MM.1S (cell line): ENCODE measurements around the gene KDELR3.

Source experiments
- DNase-seq: peaks from one replicate; pipeline ENCODE4 v3.0.0-alpha.2; 2015
- H2AFZ ChIP-seq: fragments of 300-600 bp; sonication (generic); 2 replicates; pipeline ENCODE4 v1.6.0; 2016; ENCODE audit warnings: antibody characterized with exemption, low read length
- H3F3A ChIP-seq: fragments of 300-600 bp; sonication (generic); 2 replicates; pipeline ENCODE4 v1.6.1; 2016; ENCODE audit warnings: mild to moderate bottlenecking, antibody characterized with exemption, low read length, moderate library complexity, mixed read lengths; ENCODE audit not compliant: insufficient read depth
- H3K27ac ChIP-seq: fragments of 300-600 bp; sonication (generic); 2 replicates; pipeline ENCODE4 v1.5.1; 2016; ENCODE audit warnings: mild to moderate bottlenecking, low read length
- H3K27me3 ChIP-seq: fragments of 300-600 bp; sonication (generic); replicated peaks from 2 replicates; pipeline ENCODE4 v1.6.0; 2016; ENCODE audit warnings: low read length; ENCODE audit not compliant: insufficient read depth
- H3K36me3 ChIP-seq: fragments of 300-600 bp; sonication (generic); replicated peaks from 2 replicates; pipeline ENCODE4 v1.6.1; 2016; ENCODE audit warnings: mild to moderate bottlenecking, low read length, mixed read lengths; ENCODE audit not compliant: insufficient read depth
- H3K4me1 ChIP-seq: fragments of 300-600 bp; sonication (generic); 2 replicates; pipeline ENCODE4 v1.6.1; 2016; ENCODE audit warnings: low read length, mixed read lengths
- H3K4me2 ChIP-seq: fragments of 300-600 bp; sonication (generic); 2 replicates; pipeline ENCODE4 v1.6.0; 2016; ENCODE audit warnings: low read depth, low read length
- H3K4me3 ChIP-seq: fragments of 300-600 bp; sonication (generic); 2 replicates; pipeline ENCODE4 v1.5.1; 2016; ENCODE audit warnings: low read length, mixed read lengths
- H3K79me2 ChIP-seq: fragments of 300-600 bp; sonication (generic); 2 replicates; pipeline ENCODE4 v1.6.1; 2016; ENCODE audit warnings: mixed run types, low read length, mixed read lengths
- H3K9ac ChIP-seq: fragments of 300-600 bp; sonication (generic); 2 replicates; pipeline ENCODE4 v1.6.1; 2016; ENCODE audit warnings: low read length, mixed read lengths
- H3K9me2 ChIP-seq: fragments of 300-600 bp; sonication (generic); replicated peaks from 2 replicates; pipeline ENCODE4 v1.6.1; 2016; ENCODE audit warnings: mild to moderate bottlenecking, low read length, mixed read lengths; ENCODE audit not compliant: insufficient read depth
- H3K9me3 ChIP-seq: fragments of 300-600 bp; sonication (generic); replicated peaks from 2 replicates; pipeline ENCODE4 v1.6.1; 2016; ENCODE audit warnings: mild to moderate bottlenecking, low read length, mixed read lengths; ENCODE audit not compliant: insufficient read depth
- H4K20me1 ChIP-seq: fragments of 300-600 bp; sonication (generic); 2 replicates; pipeline ENCODE4 v1.6.1; 2016; ENCODE audit warnings: mild to moderate bottlenecking, low read length, moderate library complexity, mixed read lengths; ENCODE audit not compliant: insufficient read depth
- EZH2 ChIP-seq: fragments of 300-600 bp; sonication (generic); optimal IDR thresholded peaks from 2 replicates; pipeline ENCODE3; 2017; ENCODE audit warnings: low read depth, mild to moderate bottlenecking, antibody characterized with exemption, low read length, mixed read lengths
- EZH2phosphoT487 ChIP-seq: fragments of 300-600 bp; sonication (generic); IDR thresholded peaks from 2 replicates; pipeline ENCODE4 v1.6.1; 2018; ENCODE audit warnings: antibody characterized with exemption, low read length
- TF ChIP-seq, protein P1 (sequence below): fragments of 300-600 bp; sonication (generic); IDR thresholded peaks from 2 replicates; pipeline ENCODE4 v1.5.1; 2016; ENCODE audit warnings: antibody characterized with exemption, low read length, mixed read lengths

Gene KDELR3

DNA sequence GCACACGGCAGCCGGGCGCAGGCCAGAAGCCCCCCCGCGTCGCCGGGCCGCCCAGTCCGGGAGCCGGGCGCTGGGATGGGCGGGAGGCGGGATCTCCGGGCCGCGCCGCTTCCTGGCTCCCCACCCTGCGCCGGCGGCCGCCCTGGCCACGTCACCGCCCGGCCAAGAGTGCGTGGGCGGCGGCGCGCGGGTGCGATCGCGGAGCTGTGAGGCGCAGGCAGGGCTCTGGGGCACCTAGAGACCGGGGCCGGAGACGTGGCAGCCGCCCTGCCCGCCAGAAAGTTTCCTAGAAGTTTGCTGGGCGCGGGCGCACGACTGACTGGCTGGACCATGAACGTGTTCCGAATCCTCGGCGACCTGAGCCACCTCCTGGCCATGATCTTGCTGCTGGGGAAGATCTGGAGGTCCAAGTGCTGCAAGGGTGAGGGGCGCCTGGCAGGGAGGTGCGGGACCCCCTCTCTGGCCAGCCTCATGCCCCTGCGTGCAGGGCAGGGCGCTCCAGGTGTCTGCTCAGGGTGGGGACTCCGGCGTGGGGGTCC lies at the start of gene KDELR3:
Gene KDELR3 (plus strand): TSS at position 193 of the 539 bp plus-strand sequence. CDS start 138 bp downstream, at position 331.
- no peaks in the 10 kb centered on the region for H3F3A ChIP-seq
- no peaks in the 10 kb centered on the region for H3K36me3 ChIP-seq
- H3K4me2 ChIP-seq = peak within 1 kb of the TSS; percentile 85; the same call in 1 of the 2 replicates
- no peak for DNase-seq
- no peaks in the 10 kb centered on the region for H3K79me2 ChIP-seq
- no peak within 1 kb of the TSS for H3K27ac ChIP-seq
- no peaks in the 10 kb centered on the region for H3K9me3 ChIP-seq
- no peaks in the 10 kb centered on the region for H4K20me1 ChIP-seq
- H2AFZ ChIP-seq = peak within 1 kb of the TSS; percentile 84
- H3K27me3 ChIP-seq = peaks cover 29% of the 10 kb centered on the region
- H3K9me2 ChIP-seq = no peaks in the 10 kb centered on the region
- peaks cover 7% of the 10 kb centered on the region; the same call in 1 of the 2 replicates for H3K4me1 ChIP-seq
- TF ChIP-seq EZH2 = no peak
- TF ChIP-seq, protein P1, sequence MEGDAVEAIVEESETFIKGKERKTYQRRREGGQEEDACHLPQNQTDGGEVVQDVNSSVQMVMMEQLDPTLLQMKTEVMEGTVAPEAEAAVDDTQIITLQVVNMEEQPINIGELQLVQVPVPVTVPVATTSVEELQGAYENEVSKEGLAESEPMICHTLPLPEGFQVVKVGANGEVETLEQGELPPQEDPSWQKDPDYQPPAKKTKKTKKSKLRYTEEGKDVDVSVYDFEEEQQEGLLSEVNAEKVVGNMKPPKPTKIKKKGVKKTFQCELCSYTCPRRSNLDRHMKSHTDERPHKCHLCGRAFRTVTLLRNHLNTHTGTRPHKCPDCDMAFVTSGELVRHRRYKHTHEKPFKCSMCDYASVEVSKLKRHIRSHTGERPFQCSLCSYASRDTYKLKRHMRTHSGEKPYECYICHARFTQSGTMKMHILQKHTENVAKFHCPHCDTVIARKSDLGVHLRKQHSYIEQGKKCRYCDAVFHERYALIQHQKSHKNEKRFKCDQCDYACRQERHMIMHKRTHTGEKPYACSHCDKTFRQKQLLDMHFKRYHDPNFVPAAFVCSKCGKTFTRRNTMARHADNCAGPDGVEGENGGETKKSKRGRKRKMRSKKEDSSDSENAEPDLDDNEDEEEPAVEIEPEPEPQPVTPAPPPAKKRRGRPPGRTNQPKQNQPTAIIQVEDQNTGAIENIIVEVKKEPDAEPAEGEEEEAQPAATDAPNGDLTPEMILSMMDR = no peak
- peak within 1 kb of the TSS; percentile 50 for H3K4me3 ChIP-seq
- H3K9ac ChIP-seq = peak within 1 kb of the TSS; percentile 37; the same call in 1 of the 2 replicates

DNA sequence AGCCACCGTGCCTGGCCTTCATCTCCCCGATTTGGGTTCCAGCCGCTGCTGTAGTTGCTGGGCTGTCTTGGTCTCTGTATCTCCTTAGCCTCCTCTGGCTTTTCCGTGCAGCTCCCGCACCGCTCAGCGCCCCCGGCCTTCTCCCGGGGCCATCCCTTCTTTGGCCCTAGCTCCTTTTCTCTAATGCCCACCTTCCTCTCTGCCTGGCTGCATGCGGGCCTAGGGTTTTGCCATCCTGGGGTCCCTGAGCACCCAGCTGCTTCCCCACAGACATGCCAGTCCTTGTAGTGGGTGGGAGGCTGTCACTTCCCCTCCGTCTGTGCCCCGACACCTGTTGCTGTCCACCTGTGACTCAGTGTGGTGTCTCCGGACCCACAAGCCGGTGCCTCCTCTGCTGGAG lies 49.3 kb upstream of the KDELR3 start:
- Histone ChIP-seq H3K9me3 (no peaks in the 10 kb centered on the region), H3K79me2 (no peaks in the 10 kb centered on the region), H3K4me2 (no peak overlapping the region), H2AFZ (no peak overlapping the region), H3K36me3 (no peaks in the 10 kb centered on the region), H3K9me2 (no peaks in the 10 kb centered on the region), H3K27me3 (no peaks in the 10 kb centered on the region), H3F3A (no peaks in the 10 kb centered on the region), H3K4me1 (no peaks in the 10 kb centered on the region), H3K9ac (no peak overlapping the region), H3K27ac (no peak overlapping the region), H3K4me3 (no peak overlapping the region), H4K20me1 (no peaks in the 10 kb centered on the region)
- TF ChIP-seq EZH2 (no peak), EZH2phosphoT487 (no peak)
- TF ChIP-seq, protein P1 = no peak
- DNase-seq = no peak

DNA sequence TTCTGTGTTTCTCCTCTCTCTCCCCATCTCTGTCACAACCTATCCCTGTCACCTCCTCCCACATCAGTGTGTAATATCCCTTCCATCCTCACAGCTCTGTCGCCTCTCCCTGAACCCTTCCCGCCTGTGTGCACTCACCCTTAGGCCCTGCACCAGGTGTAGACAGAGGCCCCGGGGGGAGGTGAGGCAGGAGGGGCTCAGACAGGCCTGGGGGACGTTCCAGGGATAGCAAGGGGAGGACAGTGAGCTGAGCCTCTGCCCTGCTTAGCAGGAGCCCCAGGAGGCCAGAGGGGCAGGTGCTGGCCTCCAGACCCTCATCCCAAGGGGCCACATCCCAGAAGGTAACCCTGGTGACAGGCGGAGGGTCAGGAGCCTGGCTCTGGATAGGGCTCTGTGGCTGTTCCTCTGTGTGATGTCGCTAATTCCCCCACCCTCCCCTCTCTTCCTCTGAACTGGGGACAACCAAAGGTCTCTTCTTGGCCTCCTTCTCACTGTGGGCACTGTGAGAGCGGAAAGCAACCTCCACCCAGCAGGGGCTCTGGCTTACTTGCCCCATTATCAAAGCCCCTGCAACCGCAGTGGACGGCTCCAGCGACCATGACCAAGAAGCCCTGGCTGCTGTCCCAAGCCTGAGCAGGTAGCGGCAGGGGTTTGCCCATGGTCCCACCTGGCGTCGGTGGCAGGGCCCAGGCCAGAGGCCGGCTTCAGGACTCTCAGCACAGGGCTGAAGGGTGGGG lies 48.6 kb upstream of the KDELR3 start:
- Histone ChIP-seq H2AFZ (no peak overlapping the region), H3K27ac (no peak overlapping the region), H3K4me1 (no peaks in the 10 kb centered on the region), H3K4me2 (no peak overlapping the region), H3K36me3 (no peaks in the 10 kb centered on the region), H4K20me1 (no peaks in the 10 kb centered on the region), H3K79me2 (no peaks in the 10 kb centered on the region), H3F3A (no peaks in the 10 kb centered on the region), H3K9me3 (no peaks in the 10 kb centered on the region), H3K4me3 (no peak overlapping the region), H3K9me2 (no peaks in the 10 kb centered on the region), H3K9ac (no peak overlapping the region), H3K27me3 (no peaks in the 10 kb centered on the region)
- TF ChIP-seq EZH2 = no peak
- no peak for TF ChIP-seq EZH2phosphoT487
- TF ChIP-seq, protein P1 = no peak
- DNase-seq = no peak
